ENCODE measurements around the gene ATP11A. TPM values are rescaled to one million over a fixed set of nuclear protein-coding genes. Genes with fewer than 3 reads are reported as not detected.

Gene ATP11A
- total RNA-seq, 1 donor from 2014 or later: 377 TPM

GRCh38 chr13:112832811-112833210 is 143.0 kb downstream of the ATP11A start:
- Histone ChIP-seq H3K4me3 (no peak overlapping the region), H3K36me3 (peaks cover 93% of the 10 kb centered on the region), H3K27me3 (no peaks in the 10 kb centered on the region), H3K9me3 (no peaks in the 10 kb centered on the region), H3K4me1 (no peaks in the 10 kb centered on the region), H3K27ac (no peak overlapping the region)
- ATAC-seq (no peak), DNase-seq (no peak)
- TF ChIP-seq CTCF (IDR thresholded peaks at IDR 0.05): no peak
- intact Hi-C loops (cut with DNase I): no loop called here

GRCh38 chr13:112833551-112834257 is 143.9 kb downstream of the ATP11A start:
- Histone ChIP-seq H3K4me3 (no peak overlapping the region), H3K9me3 (no peaks in the 10 kb centered on the region), H3K27ac (no peak overlapping the region), H3K27me3 (no peaks in the 10 kb centered on the region), H3K36me3 (peaks cover 100% of the 10 kb centered on the region), H3K4me1 (no peaks in the 10 kb centered on the region)
- intact Hi-C loops (cut with DNase I): no loop called here
- ATAC-seq: no peak
- DNase-seq: no peak
- no peak for TF ChIP-seq CTCF (IDR thresholded peaks at IDR 0.05)

GRCh38 chr13:112835344-112835743 is 145.5 kb downstream of the ATP11A start:
- peaks cover 94% of the 10 kb centered on the region for H3K36me3 ChIP-seq
- TF ChIP-seq CTCF (IDR thresholded peaks at IDR 0.05): no peak
- no peaks in the 10 kb centered on the region for H3K27me3 ChIP-seq
- H3K9me3 ChIP-seq: no peaks in the 10 kb centered on the region
- intact Hi-C loops (cut with DNase I): no loop called here
- H3K4me1 ChIP-seq: no peaks in the 10 kb centered on the region
- no peak overlapping the region for H3K4me3 ChIP-seq
- no peak for ATAC-seq
- H3K27ac ChIP-seq: no peak overlapping the region
- DNase-seq: no peak

- peaks cover 93% of the 10 kb centered on the region for H3K36me3 ChIP-seq
- H3K27me3 ChIP-seq: no peaks in the 10 kb centered on the region
Measured at GRCh38 chr13:112835796-112836195, 146.0 kb downstream of the ATP11A start.

GRCh38 chr13:112836940-112837339 is 147.1 kb downstream of the ATP11A start:
- Histone ChIP-seq H3K4me3 (no peak overlapping the region), H3K27ac (no peak overlapping the region), H3K9me3 (no peaks in the 10 kb centered on the region), H3K4me1 (peaks cover 3% of the 10 kb centered on the region), H3K27me3 (no peaks in the 10 kb centered on the region), H3K36me3 (peaks cover 90% of the 10 kb centered on the region)
- intact Hi-C loops (cut with DNase I): no loop called here
- ATAC-seq: peak; percentile 11
- no peak for DNase-seq
- TF ChIP-seq CTCF (IDR thresholded peaks at IDR 0.05): no peak

More at GRCh38 chr13:112835796-112836195, 146.0 kb downstream of the ATP11A start:
- no peaks in the 10 kb centered on the region for H3K9me3 ChIP-seq
- intact Hi-C loops (cut with DNase I): no loop called here
- no peak for TF ChIP-seq CTCF (IDR thresholded peaks at IDR 0.05)
- no peak for ATAC-seq
- H3K4me3 ChIP-seq: no peak overlapping the region
- no peak for DNase-seq
- no peak overlapping the region for H3K27ac ChIP-seq
- no peaks in the 10 kb centered on the region for H3K4me1 ChIP-seq

Measured in upper lobe of right lung (tissue), 1 donor.